Breast epithelium (tissue), 3 donors: ENCODE measurements around the gene UBA1.

Experiments used
- POLR2A ChIP-seq: fragments of 450-650 bp; IDR thresholded peaks from one replicate; pipeline ENCODE4 v1.6.1; 2016; ENCODE audit warnings: antibody characterized with exemption, mild to moderate bottlenecking, moderate library complexity
- POLR2AphosphoS5 ChIP-seq, 3 donors: sonication (generic); formaldehyde crosslinking; IDR thresholded peaks; one replicate each; pipeline ENCODE4 v1.6.1; 2017; ENCODE audit warnings: antibody characterized with exemption in 3 of 3
- TF ChIP-seq, protein P1 (sequence below), 3 donors: fragments of 450-650 bp; IDR thresholded peaks; one replicate each; pipeline ENCODE4 v1.5.1; 2016 to 2017; ENCODE audit warnings: antibody characterized with exemption in 3 of 3, mild to moderate bottlenecking in 3 of 3, moderate library complexity in 3 of 3

DNA sequence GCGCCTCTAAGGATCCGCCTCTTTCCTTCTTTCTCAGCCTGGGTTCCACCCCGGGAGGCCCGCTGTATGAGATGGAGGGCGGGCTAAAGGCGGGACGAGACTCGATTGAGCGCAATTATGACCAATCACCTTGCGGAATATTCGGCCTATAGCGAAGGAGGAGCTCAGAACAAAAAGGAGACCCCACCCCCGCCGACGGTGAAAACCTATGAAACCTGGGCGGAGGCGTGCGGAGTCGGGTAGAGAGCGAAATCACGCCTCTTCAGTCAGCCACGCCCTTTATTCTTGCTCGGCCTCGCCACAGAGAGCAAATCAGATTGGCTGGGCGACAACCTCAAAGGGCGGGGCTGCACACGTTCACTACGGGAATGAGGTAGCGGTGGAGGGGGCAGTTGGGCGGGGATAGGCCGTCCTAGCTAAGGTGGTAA lies 24.2 kb downstream of the UBA1 start:
- TF ChIP-seq, protein P1, sequence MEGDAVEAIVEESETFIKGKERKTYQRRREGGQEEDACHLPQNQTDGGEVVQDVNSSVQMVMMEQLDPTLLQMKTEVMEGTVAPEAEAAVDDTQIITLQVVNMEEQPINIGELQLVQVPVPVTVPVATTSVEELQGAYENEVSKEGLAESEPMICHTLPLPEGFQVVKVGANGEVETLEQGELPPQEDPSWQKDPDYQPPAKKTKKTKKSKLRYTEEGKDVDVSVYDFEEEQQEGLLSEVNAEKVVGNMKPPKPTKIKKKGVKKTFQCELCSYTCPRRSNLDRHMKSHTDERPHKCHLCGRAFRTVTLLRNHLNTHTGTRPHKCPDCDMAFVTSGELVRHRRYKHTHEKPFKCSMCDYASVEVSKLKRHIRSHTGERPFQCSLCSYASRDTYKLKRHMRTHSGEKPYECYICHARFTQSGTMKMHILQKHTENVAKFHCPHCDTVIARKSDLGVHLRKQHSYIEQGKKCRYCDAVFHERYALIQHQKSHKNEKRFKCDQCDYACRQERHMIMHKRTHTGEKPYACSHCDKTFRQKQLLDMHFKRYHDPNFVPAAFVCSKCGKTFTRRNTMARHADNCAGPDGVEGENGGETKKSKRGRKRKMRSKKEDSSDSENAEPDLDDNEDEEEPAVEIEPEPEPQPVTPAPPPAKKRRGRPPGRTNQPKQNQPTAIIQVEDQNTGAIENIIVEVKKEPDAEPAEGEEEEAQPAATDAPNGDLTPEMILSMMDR (IDR thresholded peaks at IDR 0.05), result no peak
- TF ChIP-seq POLR2A (no peak), POLR2AphosphoS5 (IDR thresholded peaks at IDR 0.05) (peak in 1 of 3 donors; percentile 3)
